ENCODE measurements around the gene NMT1.
"Not testable (repeated sequence)": the region's sequence is repeated elsewhere in the genome, so short reads cannot be mapped to it uniquely, and the experiment has no call there.

The NMT1 gene

DNA sequence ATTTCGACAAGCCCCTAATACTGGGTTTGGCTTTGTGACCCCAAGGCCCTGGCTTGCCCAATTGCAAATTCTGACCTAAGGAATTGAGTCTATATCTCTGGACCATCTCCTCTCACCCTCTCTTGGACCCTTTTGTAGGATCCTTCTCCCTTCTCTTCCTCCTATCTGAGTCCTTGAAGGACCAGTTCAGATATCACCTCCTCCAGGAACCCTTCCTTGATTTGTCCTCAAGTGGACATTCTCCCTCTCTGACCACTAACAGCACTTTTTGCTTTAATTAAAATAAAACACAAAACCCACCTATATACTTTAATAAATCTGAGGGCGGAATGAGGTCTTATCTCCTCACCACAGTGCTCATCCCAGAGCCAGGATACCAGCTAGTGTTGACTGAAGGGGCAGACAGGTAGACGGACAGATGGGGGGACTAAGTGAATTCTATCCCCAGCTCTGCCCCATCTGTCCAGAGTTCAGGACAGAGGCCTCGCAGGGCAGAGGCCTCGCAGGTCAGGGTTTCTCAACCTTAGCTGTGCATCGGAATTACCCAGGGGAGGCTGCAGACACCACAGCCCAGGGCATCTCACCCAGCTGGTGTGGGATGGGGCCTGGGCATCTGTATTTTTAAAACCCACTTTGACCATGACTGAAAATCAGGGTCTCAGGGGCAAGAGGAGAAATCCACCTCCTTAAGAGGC lies 62.1 kb downstream of the NMT1 start:
- no peak for DNase-seq

DNA sequence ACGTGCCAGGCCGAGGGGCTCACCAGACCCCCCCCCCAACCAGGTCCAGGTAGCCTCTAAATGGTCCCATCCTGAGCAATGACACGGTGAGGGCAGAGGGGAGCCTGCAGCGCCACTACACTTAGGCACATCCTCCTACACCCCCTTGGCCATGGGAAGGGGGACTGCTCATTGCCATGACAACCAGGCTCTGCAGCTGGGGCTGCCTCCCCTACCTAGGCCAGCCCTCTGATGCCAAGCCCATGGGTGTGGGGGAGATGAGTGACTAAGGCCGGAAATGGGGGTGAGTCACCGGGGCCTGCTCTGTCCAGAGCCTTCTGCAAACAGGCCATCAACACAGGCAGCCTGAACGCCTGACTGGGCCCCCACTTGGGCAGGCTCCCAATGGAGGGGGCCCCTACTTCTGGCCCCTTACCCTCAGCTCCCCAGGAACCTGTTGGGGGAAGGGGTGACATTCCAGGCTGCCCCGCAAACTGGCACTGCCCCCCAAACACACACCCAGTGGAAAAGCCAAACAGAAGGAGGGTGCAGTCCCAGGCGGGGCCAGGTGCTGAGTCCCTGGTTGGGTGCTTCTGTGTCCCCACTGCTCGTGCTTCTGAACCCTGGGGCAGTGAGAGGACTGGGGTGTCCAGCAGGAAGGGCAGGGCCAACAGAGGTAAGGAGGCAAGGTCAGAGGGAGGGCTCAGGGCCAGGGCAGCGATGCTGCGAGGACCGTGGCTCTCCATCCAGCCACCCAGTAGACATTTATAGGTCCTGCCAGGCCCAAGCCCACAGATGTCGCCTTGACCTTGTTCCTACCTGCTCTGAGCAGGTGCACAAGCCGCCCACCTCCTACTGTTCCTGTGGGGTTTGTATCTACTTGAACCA lies 63.0 kb downstream of the NMT1 start:
- peak; percentile 24 for DNase-seq

DNA sequence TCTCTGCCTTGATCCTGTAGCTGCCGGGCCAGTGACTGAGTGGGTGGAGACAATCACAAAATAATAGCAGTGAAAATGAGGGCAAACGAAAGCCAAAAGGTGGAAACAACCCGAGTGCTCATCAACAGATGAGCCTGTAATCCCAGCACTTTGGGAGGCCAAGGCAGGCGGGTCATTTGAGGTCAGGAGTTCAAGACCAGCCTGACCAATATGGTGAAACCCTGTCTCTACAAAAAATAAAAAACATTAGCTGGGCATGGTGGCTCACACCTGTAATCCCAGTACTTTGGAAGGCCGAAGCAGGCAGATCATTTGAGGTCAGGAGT lies 63.6 kb downstream of the NMT1 start:
- DNase-seq: not testable (repeated sequence)

DNA sequence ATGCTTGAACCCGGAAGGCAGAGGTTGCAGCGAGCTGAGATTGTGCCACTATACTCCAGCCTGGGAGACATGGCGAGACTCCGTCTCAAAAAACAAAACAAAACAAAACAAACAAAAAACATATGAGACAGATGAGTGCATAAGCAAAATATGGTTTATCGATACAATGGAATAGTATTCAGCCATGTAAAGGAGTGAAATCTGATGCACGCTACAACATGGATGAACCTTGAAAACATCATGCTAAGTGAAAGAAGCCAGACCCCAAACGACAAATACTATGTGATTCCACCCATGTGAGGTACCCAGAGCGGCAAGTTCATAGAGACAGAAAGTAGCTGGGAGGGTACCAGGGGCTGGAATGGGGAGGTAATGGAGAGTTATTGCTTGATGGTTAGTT lies 64.4 kb downstream of the NMT1 start:
- DNase-seq: no peak

DNA sequence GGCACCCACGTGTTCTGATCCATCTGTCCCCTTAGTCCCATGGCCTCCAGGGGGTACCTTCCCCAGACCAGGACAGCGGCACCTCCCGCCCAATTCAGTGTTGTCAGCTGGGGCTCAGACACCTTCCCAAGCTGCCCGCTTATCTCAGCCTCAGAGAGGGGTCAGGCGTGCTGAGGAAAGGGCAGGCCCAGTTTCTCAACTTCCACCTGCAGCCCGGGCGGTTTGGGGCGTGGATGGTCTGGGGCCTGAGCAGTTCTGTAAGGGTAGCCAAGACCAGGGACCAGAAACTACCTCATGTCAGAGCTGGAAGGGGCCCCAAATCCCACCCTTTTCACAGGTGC lies 66.1 kb downstream of the NMT1 start:
- no peak for DNase-seq

DNA sequence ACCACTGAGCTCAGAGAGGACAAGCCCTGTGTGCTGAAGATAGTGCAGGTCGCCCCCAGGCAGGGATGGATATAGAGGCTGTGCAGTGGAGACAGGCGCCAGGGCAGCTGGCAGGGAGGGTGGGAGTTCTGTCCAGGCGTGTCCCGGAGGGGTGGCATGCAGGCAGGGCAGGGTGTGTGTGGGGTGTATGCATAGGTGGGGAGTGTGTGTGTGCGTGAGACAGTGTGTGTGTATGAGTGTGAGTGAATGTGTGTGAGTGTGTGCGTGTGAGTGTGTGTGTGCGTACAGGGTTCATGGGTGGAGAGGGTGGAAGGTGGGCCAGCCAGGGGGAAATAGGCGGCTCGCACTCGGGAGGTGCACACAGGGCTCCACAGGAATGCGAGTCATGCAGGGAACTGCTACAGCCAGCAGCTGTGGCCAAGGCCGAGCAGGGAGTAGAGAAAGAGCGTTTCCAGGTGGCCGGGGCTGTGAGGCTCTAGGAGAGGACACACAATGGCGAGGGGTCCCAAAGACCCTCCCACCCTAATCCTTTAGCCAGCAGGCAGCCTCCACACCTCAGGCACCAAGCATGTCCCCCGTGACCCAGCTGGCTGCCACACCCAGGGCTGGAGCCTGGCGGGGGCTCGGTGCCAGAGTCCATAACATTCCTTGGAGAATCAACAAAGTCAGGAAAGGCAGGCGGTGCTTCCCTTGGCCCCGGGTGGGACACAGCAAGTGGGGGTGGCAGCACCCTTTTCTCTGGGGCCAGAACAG lies 66.6 kb downstream of the NMT1 start:
- no peak for DNase-seq

DNA sequence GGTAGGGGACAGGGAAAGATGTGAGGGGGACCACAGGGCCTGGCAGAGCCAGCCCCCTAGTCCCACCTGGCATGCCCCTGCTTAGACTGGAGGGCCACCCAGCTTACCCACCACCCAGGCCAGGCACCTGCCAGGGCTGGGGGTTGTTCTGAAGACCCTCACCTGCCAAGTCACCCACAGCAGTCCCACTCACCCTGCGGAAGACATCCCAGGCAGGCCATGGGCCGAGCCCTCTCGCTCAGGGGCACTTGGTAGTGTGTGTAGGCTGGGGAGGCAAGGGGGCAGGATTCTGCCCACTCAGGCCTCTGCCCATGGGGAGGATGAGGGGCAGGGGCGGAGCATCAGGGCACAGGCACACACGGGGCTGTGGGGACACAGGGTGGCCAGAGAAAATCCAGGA lies 67.2 kb downstream of the NMT1 start:
- no peak for DNase-seq

DNA sequence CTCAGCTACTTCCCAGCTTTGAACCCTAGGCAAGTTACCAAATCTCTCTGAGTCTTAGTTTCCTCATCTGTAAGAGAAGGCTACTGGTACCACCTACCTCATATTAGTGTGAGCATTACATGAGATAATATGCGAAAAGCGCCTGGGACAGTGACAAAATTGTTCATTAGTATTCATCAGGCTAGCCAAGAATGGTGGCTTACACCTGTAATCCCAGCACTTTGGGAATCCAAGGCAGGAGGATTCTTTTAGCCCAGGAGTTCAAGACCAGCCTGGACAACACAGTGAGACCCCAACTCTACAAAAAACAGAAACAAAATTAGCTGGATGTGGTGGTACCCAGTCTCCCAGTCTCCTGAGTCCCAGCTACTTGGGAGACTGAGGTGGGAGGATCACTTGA lies 67.9 kb downstream of the NMT1 start:
- DNase-seq: no peak

DNA sequence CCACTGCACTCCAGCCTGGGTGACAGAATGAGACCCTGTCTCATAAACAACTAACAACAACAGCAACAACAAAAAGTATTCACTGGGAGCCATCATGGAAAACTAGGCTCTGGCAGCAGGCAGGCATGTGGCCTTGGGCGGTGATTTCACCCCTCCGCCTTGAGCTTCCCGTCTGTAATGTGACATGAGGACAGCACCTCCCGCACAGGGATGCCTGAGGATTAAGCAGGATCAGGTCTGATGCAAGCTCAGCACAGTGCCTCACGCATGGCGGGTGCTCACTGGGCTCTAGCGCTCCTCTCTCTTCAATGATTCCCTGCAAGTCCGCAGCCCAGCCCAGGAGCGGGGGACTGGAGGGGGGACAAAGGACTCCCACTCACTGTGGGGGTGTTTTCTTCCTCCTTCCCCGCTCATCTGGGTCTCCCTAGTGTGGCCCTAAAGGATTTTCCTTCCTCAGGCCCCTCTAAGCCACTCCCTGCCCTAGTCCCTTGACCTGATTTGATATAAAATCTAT lies 68.4 kb downstream of the NMT1 start:
- DNase-seq: no peak

DNA sequence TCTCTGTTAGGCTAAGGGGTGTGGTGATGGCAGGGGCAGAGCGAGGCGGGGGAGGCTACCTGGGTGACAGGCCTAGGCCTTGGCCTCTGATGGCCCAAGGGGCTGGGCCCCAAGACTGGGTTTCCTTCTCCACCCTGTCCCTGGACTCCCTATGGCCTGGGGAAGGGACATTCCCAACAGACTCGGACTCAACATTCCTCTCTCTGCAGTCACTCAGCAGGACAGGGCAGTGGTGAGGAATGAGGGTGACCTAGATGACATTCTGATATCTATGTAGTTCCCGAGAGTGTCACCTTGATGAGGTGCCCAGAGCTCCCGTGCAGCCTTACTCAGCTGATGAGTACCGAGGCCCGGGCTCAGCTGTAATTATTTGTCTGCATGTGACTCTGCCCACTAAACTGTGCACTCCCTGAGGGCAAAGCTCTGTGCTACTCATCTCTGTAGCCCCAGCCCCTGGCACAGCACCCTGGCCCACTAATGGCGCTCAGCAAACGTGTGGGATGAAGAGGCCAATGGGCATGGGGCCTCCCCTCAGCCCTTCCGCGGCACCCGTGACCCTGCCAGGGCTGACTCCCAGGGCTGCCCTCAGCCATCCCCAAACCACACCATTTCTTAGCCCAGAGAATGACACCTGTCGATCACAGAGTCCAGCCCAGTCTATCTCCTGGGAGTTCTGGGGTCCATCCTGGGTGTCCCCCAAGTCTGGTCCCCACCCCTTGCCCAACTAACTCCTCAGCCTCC lies 69.0 kb downstream of the NMT1 start:
- no peak for DNase-seq

DNA sequence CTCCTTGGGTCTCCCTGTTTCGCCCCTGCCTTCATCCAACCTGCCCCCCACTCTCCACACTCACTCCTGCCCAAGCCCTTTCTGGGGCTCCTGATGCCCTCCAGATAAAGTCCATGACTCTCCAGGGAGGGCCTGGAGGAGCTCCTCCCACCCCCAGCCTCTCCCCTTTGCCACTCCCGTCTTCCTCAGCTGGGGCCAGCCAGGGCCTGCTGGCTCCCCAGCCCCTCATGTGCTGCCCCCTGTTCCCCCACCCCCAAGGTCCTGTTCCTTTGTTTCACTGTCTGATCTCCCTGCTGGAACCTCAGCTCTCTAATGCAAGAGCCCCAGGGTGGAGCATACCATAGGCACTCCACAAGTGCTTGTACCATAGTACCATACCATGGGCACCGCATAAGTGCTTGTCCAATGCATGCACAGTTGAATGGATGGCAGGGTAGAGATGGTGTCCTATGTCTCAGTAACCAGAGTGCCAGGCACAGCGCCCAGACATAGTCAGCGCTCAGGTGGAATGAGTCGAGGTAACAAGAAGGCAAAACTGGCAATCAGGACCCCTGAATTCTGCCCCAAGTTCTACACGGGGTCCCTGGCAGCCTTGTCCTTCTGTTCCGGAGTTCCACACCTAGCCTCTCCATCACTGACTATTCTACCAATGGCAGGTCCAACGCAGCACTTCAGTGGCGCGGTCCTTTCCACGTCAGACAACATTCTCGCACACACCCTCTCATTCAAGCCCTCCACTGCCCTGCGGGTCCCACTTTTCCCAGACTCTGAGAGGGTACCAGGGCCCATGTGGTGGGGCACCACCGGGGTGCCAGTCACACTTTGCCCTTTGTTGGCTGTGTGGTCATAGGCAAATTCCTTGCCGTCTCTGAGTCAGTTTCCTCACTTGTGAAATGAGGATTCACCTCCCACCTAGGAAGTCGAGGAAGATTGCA lies 69.8 kb downstream of the NMT1 start:
- DNase-seq: no peak

DNA sequence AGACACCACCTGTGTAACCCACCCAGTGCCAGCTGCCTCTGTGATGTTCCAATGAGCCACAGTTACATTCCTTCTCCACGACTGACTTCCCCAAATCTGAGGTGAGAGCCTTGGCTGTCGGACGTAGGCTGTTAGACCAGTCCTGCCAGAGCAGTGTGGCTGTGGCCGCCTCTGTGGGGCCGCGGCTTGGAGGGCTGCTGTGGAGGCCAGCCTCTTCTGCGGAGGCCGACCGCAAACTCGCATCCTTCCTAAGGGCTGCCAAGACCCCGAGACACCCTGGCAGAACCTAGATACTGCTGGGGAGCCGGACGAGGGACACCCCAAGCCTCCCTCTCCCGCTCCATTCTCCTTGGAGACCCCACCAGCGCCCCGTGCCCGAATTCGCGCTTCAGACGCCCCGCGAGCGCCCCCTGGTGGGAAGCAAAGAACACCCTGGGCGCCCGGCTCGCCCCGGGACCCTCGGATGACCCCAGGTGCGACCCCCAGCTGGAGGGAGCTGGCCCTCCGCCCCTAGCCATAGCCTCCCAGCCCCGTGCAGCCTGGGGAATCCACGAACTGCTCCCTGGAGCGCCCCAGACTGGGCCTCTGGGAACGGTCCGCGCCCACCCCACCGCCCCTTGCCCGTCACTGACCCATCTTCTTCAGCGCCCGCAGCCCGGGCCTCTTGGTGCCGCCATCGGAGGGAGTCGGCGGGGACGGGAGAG lies 70.7 kb downstream of the NMT1 start:
- DNase-seq: peak; percentile 36

DNA sequence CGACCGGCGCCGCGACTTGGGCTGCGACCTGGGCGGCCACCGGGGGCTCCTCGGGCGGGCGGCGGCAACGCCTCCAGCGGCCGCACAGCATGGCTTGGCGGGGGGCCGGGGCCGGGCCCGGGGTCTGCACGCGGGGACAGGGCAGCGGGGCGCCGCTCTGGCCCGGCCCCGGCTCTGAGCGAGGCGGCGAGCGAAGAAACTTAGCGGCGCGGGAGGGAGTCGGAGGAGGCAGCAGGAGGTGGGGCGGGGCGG lies 71.1 kb downstream of the NMT1 start, which contains the start of gene PLCD3:
Gene PLCD3 (minus strand): TSS at position 196 of the 252 bp plus-strand sequence. CDS start 105 bp downstream, at position 91.
- no peak for DNase-seq

DNA sequence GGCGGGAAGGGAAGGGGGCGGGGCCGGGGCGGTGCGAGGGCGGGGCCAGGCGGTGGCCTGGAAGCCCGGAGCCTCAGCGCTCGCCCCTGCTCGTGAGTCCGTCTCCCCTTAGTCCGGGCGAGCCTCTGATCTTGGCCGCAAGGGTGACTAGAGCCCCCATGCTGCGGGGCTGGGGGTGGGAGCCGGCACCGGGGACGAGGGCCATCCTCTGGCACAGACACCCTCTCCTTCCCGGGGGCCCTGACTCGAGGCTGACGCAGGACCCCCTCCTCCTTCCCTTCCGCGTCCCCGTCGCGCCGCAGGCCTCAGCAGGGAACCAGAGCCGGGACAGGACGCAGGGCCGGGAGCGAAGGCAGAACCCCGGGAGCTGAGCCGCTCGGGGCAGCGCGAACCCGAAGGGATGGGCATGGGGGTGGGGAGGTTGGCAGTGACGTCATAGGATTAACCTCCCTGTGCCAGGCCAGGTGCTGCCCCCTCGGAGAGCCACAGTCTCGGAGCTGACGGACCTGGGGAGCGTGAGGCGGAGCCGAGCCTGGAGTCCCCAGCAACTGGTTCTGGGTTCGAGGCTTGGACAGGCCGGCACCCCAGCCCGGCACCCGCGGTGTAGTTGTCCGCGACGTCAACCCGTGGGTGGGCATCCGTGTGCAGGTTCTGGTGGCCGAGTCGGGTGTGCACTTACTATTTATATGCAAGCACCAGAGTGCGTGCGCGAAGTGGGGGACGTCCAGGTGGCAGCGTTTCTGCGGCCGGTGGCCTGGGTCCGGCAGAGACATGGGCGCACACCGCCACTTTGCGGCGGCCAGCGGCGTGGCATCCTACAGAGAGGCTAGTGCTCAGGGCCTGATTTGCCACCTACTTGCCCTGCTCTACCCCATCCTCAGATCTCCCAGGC lies 71.7 kb downstream of the NMT1 start:
- peak; percentile 74 for DNase-seq

DNA sequence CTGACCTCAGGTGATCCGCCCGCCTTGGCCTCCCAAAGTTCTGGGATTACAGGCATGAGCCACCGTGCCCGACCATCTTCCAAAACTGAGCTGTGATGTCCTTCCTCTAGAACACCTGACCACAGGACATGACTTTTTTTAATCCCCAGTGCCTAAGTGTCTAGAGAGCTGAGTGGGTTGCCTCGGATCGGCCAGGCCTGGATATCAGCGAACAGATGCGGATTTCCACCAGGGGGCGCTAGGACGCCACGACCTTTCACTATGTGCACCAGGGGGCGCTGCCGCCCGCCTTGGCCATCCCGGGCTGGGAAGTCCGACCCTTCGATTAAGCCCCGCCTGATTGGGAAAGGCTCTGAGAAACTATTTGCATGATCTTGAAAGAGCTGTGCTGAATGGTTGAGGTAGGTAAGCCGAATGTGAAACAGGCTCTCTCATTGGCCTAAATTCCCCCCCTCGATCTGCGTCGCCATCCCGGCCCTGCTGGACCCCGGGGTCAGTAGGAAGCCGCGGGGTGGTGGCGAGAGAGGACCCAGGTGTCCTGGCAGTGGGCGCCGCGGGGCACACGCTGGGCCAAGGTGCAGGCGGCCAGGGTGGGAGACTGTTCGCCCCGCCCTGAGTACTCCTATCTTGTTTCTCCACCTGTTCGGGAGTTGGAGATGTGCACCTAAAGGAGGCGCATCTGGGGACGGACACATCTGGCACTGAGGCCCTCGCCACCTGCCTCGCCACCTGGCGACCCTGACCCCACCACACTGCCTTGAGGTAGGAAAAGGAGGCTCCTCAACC lies 74.3 kb downstream of the NMT1 start, which contains the start of gene ACBD4:
Gene ACBD4 (plus strand): TSS at position 496 of the 786 bp plus-strand sequence. CDS start 458 bp downstream, outside the sequence.
- peak; percentile 98 for DNase-seq

DNA sequence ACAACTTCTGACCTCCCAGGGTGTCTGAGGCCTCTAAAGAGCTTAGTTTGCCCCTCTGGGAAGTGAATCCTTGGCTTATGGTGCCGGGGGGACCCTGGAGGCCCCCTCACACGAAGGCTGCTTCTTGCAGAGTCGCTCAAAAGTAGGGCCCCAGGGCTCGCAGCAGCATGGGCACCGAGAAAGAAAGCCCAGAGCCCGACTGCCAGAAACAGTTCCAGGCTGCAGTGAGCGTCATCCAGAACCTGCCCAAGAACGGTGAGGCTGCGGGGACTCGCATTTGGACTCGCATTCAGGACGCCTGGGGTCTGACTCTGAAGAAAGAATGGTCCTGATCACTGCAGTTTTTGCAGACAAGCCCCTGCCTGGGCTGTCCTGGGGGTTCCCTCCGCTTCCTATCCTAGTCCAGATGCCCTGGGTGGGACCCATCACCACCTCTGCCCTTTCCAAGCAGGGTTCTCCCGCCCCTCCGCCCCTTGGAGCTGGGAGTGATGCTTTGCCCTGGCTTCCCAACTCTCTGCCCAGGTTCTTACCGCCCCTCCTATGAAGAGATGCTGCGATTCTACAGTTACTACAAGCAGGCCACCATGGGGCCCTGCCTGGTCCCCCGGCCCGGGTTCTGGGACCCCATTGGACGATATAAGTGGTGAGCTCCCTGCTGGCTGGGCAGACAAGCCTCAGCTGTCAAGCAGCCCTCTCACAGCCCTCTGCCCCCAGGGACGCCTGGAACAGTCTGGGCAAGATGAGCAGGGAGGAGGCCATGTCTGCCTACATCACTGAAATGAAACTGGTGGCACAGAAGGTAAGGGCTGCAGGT lies 75.1 kb downstream of the NMT1 start:
- no peak for DNase-seq

DNA sequence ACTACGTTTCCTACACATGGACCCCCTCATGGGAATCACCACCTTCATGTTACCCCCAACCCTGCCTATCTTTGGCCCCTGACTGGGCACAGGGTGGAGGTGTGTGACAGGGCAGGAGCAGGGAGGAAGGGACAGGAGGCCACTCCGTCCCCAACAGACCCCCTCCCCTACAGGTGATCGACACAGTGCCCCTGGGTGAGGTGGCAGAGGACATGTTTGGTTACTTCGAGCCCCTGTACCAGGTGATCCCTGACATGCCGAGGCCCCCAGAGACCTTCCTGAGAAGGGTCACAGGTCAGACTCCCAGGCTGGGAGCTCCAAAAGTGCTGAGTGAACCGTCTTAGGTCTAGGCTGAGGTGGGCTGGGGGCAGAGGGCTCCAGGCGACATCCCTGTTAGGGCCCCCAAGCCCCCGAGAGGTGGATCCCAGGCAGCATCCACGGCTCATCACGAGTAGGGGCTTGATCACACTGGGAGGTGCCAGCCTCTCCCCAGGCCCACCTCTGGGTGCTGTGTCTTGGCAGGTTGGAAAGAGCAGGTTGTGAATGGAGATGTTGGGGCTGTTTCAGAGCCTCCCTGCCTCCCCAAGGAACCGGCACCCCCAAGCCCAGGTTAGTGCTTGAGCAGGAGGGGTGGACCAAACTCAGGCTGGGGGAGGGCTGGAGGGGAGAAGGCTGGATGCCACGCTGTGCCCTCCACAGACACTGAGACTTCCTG lies 75.9 kb downstream of the NMT1 start:
- DNase-seq: no peak
